ENCODE results near the gene DNM2. TPM values are rescaled to one million over a fixed set of nuclear protein-coding genes. Genes with fewer than 3 reads are reported as not detected.

The DNM2 gene
- total and polyA plus RNA-seq, 9 of the 15 experiments (the other 6 are each of a cell fraction or from before 2014, with no cell fraction given): 2.2 to 161 (median 72.6) TPM

- TF ChIP-seq DLX4 (CRISPR knock-in tag; IDR thresholded peaks at IDR 0.05) (no peak), ZHX1 (conservative IDR thresholded peaks at IDR 0.05; ENCODE audit: low read length) (no peak), ZNF217 (CRISPR knock-in tag; IDR thresholded peaks at IDR 0.05) (no peak), ZFP91 (CRISPR knock-in tag; IDR thresholded peaks at IDR 0.05) (no peak), SRF (CRISPR knock-in tag; IDR thresholded peaks at IDR 0.05) (peak in 1 of 2 experiments; percentile 61; a peak in 1 of 4 replicates), COPS2 (conservative IDR thresholded peaks at IDR 0.05) (no peak), ESRRB (CRISPR knock-in tag; IDR thresholded peaks at IDR 0.05; ENCODE audit: borderline replicate concordance) (no peak), THRAP3 (IDR thresholded peaks at IDR 0.05; ENCODE audit: borderline replicate concordance) (no peak), ZNF583 (CRISPR knock-in tag; IDR thresholded peaks at IDR 0.05) (0 out of 2 replicates have a peak, but pooled peaks have one; percentile 21), PURB (CRISPR knock-in tag; IDR thresholded peaks at IDR 0.05; ENCODE audit: low read depth) (no peak), ZBTB12 (CRISPR knock-in tag; IDR thresholded peaks at IDR 0.05) (no peak), CREB3 (tag; conservative IDR thresholded peaks at IDR 0.05; ENCODE audit: low read depth) (no peak), RBM15 (IDR thresholded peaks at IDR 0.05; ENCODE audit: insufficient read depth, low read length) (no peak), HBP1 (CRISPR knock-in tag; IDR thresholded peaks at IDR 0.05) (peak; percentile 74; the same call in 1 of the 2 replicates), RAD51 (IDR thresholded peaks at IDR 0.05; ENCODE audit: borderline replicate concordance, low read depth) (no peak), ZC3H8 (IDR thresholded peaks at IDR 0.05) (no peak), HEY1 (CRISPR knock-in tag; IDR thresholded peaks at IDR 0.05; ENCODE audit: borderline replicate concordance) (no peak), ZNF79 (CRISPR knock-in tag; IDR thresholded peaks at IDR 0.05; ENCODE audit: low read depth) (no peak), TCF15 (CRISPR knock-in tag; IDR thresholded peaks at IDR 0.05) (no peak)
These were observed 117.3 kb downstream of the DNM2 start (continued) for GRCh38 chr19:10835089-10835753.
